Occipital lobe (tissue), 2 donors: ENCODE results near the gene CDK6. TPM values are rescaled to one million over a fixed set of nuclear protein-coding genes. Genes with fewer than 3 reads are reported as not detected.

Source experiments
- DNase-seq: peaks from one replicate; lab custom pipeline; 2025; lab: John Stamatoyannopoulos, UW
- total RNA-seq: library from RNA; depleted of rRNA; stranded (reverse); fragments of >200 nt; gene quantifications from one replicate; pipeline ENCODE4 v1.2.3, GENCODE V29; 2014

Gene CDK6
- total RNA-seq, 1 donor from 2014 or later, result 11.1 TPM

DNA sequence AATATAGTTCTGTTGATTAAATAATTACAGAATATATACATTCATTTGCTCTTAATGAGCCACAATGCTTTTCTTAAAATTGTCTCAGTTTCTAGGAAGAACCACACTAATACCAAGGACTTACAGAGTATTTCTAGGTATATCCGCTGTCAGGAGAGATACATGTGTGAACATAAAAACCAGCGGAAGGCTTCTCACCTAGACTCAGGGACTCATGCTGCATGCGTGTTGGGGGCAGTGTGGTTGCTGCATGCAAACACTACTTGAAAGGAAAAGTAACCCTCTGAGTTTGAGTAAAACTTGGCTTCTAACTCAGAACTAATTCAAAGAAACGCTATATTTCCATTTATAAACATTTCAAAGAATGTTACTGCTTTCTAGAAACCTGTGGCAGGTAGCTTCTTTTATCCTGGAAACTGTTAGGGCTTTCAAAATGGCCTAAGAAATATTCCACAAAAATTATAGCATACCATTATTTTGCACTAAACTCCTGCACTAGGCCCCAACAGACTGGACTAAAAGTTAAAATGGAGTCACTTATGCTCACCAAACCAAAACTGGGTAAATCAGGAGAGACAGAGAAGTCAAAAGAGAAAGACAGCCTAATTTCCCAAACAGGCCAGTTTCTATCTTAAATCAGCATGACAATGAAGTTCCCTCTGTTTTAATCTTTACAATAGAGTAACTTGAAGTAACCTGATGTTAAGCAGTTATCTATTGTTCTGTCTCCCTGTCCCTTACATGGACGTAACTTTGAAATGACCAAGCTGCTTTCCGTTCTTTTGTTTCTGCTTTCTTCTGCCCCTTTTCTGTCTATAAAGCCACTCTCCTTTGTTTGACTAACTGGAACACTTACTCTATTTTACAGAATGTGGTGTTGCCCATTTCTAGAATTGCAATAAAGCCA is 151.0 kb downstream of the CDK6 start:
- DNase-seq, result no peak

DNA sequence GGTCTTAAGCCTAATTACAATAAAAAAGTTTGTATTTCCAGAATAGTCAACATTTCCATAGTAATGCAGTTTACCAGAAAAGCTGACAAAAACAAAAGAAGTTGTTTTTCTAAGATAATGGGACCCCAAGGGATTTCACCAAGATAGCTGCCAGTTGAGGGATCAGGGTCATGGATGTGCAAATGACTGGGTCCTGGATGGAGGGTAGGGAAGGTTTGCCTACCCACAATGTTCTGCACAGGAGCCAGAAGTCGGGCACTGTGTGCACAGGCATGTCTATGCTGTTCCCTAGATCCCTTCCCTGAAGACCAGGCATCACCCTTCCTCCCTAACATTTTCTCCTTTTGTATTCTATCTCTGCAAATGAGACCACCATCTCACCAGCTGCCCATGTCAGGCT is 152.1 kb downstream of the CDK6 start:
- DNase-seq, result no peak

DNA sequence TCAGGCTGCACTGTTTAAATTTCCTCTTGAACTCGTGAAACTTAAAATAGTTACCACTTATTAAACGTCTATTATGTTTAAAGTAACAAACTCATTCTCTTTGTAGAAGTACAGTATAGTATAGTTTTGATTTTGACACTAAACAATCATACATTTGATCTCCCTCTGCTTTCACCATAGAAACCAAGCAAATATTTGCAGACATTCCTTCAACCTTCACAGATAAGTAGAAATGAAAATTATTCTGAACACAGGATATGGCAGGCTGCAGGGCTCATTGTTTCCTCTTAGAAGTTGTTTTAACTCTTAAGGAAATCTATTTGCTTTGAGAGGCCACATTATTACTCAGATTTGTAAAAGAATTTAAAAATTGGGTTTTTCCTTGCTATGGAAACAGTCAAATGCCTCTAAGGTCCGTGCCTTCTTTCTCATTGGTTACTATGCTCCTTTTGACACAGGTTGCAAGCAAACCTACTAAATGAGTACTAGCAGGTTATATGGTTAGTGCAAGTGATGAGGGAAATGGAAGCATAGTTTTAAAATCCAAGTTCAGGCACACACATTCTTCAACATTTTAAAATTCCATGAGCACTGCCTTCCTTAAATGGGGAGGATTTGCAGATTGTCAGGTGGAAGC is 153.4 kb downstream of the CDK6 start:
- no peak for DNase-seq

DNA sequence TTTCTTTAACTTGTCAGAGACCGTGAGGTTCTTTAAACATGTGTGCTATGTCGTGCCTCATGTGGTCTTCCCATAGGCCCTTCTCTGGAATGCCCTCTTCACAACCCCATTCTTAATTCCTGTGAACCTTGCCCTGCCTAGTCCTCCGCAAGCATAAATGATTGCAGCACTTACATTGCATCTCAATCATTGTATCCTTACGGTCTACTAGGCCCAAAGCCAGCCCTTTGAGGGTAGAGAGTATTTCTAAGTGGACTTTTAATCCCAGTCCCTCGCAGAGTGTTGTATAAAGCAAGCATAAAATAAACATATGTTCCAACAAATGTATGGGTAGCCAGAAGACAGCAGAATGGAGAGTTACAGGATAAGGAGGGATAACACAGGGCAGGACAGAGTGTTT is 154.0 kb downstream of the CDK6 start:
- DNase-seq, result no peak

DNA sequence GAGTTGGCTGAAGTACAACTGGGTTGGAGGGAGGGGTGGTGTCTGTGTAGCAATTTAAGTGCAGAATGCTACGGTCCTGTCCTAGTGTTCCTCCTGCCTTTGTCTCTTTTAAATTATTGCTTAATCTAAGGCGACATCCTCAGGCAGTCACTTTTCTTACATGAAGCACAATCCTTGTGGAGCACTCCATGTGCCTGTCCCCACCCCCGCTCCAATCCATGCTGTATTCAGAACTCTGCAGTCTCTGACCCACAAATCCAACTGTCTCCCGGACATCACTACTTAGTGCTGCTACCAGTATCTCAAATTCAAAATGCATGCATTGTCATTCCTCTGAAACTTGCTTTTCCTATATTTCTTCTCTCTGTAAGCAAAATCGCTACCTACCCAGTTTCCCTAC is 154.7 kb downstream of the CDK6 start:
- DNase-seq, result no peak

DNA sequence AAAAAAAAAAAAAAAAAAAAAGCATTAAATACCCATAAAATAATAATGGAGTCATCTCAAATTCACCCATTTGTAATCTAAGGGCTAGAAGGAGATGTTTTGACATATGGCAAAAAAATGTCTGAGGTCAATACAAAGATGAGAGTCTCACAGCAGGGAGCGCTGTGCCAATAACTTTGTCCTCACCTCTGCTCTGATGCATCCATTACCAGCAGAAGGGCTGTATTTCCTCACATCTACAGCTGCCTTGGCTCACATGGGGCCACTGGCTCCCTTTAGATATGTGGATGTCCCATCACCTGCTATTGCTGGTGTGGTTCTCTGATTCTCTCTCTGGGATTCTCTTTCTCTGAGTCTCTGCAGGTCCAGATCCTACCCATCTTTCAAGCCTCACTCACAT is 155.9 kb downstream of the CDK6 start:
- DNase-seq, result no peak

DNA sequence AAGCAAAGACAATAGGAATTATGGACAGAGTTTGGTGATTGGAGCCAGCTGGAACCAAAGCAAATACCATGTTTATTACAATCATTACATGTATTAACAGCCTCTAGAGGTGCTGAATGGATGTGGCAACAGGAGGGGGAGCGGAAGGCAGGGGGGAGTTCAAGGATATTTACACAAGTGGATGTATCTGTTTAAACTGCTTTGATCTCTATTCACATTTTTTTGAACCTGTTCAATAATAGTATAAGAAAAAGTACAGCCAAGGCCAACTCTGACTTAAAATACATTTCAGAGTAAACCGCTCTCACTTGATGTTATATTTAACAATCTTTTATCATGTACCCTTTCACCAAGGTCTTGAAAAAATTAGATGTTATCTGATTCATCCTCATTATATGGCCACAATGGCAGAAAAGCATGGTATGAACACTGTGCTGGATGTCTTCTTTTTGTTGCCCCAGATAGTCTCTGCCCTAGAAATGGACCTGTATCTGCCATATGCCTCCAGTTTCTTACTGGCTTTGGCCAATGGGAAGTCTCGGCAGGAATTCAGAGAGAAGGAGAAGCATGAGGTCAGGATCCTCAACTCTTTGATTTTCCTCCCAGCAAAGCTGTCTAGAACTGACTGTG is 158.0 kb downstream of the CDK6 start:
- DNase-seq, result no peak

DNA sequence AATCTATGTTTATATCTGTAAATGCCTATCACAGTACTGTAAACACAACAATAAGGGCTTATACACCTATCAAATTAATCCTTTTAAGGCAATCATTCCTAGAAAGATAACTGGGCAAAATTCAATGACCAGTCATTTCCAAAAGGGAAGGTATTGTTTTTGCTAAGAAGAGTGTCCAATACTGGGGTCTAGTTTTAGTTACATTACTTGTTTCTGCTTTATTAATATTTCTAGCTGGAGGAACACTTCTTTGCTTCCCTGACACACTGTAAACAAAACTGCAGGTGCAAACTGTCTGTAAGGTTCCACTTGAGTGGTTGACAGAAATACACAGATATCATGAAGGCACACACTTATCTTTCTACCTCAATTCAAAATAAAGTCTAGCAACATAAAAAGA is 162.0 kb downstream of the CDK6 start:
- no peak for DNase-seq

DNA sequence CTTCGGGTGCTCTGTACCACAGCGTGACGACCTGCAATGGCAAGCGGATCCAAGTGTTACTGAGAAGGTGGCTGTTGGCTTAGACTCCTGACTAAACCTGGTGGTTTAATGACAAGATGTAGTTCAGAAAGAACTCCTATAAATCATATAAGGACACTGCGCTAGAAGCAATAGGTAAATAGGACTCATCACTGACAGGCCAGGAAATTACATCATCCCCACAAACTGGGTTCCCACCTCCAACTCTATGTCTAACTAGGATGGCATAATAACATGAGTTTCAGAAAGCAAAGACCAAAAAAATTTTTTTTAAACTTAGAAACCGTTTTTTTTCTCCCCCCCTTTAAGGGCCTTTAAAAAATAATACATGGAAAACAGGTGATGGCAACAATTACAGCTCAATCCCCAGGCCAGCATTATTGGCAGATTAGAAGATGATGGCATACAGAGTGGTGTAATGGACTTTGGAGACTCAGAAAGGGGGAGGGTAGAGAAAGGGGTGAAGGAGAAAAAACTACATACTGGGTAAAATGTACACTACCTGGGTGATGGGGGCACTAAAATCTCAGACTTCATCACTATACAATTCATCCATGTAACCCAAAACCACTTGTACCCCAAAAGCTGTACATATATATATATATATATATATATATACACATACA is 164.7 kb downstream of the CDK6 start:
- DNase-seq, result no peak

DNA sequence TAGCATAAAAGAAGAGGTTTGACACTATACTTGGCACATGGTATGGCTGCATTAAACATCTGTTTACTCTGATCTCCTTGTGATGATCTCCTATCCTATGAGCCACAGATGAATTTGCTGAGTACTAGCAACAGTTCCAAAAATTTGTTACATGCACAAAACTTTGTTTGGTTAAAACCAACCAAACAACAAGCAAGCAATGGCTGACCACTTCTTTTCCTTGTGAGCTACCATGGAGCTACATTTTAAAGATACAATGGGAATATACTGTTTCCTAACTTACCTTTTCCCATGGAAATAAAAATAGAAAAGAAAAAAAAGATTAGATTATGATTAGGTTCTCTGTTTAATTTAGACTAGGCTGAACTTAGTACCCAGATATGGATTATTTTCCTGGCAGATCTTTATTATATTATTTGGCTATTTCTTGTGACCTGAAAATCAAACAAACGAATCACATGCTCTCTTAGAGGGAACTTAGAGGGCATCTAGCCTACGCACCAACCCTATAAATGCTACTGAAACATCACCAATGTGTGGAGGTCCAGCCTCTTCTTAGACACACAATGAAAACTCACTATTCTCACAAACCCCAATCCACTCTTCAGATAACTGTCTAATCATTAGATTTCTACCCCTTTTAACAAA is 166.0 kb downstream of the CDK6 start:
- no peak for DNase-seq

DNA sequence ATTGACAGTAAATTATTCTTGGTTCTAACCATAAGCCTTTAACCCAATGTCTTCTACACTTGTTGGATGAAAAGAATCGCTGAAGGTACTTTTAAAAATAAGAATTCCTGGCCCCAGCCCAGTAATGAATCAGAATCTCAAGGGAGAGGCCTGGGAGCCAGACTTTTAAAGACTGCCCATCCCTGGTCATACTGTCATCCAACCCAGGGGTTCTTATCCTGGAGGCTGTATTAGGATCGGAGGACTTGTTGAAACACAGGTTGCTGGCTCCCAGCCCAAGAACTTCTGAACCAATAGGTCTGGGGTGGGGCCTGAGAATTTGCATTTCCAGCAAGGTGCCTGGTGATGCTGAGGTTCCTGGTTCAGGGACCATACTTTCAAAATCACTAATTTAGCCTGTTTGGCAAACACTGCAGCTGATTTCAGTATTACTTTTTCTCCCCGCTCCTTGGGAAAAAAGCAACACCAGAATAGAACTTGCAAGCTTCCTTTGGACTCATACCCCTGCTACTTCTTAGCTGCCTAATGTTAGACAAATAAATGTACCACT is 166.7 kb downstream of the CDK6 start:
- no peak for DNase-seq

DNA sequence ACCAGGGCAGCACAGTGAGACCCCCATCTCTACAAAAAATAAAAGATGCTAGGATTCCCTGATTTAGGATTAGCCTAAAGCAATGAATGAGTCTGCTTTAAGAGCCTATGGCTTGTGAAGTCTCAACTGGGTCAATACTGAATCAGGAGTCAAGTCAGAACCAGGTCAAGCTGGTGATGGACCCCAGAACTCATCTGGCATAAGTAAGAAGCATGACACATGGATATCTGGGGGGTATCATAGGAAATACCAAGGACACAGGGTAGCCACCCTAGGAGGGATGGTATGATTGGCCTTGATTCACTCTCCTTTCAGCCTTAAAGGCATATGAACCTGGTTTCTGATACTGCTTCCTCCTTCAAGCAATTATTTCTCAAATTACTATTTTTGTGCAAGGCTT is 167.8 kb downstream of the CDK6 start:
- no peak for DNase-seq

DNA sequence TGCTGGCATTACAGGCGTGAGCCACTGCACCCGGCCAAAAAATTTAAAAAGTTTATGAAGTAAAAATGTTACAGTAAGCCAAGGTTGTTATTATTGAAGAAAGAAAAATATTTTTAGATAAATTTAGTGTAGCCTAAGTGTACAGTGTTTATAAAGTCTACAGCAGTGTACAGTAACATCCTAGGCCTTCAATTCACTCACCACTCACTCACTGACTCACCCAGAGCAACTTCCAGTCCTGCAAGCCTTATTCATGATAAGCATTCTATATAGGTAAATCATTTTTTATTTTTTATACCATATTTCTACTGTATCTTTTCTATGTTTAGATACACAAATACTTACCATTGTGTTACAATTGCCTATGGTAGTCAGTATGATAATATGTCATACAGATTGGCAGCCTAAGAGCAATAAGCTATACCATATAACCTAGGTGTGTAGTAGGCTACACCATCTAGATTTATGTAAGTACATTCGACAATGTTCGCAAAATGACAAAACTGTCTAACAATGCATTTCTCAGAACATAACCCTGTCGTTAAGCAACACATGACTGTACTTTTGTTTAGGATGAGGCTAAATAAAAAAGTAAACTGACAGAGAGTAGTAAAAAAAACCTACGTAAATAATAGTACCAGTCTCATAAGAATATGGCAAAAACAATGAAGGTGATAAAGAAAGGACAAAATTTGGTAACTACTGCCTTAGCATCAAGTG is 168.4 kb downstream of the CDK6 start:
- DNase-seq, result no peak

DNA sequence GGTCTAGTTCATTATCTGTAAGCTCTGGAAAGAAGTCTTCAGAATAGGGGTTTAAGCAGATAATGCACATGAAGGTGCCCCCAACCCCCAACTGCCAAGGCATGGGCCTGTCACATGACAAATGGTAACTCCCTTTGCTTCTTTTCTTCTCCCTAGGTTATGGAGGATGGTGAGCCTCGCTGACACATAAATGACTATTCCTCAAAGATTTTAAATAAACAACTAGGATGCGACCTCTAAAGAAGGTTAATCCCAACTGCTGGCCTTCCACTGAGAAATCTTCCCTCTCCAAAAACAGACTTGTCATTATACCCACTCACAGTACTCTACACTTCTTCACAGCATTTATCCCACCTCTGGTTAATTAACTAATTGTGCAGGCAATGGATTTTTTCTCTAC is 170.4 kb downstream of the CDK6 start:
- DNase-seq, result no peak

DNA sequence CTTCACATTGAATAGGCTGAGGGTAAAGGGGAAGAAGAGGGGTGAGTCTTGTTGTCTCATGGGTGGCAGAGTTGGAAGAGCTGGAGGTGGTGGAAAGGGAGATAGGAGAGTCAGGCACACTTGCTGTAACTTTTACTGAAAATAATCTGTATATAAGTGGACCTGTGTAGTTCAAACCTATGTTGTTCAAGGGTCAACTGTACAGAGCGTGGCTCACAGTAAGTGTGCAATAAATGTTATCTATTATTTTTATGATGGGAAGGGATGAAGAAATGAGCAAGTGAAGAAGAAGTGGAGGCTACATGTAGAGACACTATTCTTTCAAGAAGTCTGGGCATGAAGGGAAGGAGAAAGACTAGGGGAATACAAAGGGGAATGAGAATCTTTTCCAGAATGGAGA is 174.7 kb downstream of the CDK6 start:
- DNase-seq, result no peak

DNA sequence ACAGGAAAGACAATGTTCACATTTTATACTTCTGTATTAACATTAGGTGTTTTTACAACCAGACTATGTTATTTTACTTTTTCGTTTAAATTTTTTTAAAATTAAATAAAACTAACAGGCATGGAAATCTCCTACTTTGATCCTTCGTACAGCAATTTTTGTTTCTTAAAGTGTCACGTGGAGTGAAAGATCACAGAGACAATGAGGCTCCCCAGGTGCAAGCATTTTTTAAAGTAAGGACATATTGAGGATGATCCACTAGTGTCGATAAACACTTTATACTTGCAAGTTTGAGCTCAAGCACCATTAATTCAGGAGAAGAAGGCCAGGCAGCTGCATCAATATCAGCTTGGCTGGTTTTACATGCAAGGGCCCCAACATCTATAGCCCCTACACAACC is 177.7 kb downstream of the CDK6 start:
- DNase-seq, result no peak

DNA sequence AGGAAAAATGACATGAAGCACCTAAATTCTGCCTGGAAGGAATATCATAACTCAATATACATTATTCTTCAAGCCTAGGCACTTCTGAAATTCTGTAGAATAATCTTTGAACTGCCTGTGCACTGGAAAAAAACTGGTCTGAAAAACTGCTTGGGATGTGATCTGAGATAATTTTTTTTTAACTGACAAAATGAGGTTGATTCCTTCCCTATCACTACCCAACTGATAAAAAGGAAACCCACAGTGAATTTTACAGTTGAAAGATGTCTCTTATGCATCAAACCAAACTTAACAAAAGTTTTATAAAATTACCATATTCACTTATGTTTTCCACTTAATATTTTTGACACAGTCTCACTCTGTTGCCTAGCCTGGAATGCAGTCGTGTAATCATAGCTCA is 179.0 kb downstream of the CDK6 start:
- no peak for DNase-seq

DNA sequence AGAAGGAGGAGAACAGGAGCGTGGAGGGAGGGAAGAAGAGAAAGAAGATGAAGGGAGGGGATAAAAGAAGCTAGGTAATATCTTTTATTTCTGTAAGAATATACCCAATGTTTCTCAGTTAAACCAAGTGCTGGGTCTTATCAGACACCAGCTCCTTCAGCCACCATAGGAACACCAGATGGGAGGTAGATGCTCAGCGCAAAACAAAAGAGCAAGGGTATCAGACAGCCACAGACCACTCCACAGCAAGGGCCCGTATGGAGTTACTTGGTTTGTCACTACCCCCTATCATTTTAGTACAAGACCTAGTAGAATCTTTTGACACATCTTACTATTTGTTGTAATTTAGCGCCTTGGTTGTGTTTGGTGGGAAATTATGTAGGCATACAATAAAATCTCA is 180.3 kb downstream of the CDK6 start:
- no peak for DNase-seq

DNA sequence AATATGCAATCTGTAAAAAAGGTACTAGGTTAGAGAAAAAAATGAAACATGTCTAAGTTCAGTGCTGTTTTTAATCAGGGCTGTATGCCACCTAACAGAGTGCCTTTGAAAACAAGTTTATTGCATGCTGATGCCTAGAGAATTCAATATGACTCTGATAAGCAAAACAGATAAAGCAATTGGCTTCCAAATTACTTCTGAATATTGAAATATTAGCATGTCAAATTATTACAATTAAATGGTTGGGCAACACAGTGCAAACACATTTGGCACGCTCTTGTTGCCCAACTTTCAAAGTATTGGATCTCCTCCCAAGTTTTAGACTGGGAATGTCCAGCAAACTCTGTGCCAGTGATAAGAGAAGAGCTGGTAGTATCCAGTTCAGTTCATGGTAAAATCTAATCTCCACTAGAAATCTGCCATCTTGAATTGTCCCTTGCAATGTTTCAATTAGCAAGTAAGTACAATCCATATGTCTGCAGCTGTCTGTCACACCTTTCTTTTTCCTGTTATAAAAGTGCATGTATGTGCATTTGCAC is 181.0 kb downstream of the CDK6 start:
- no peak for DNase-seq

DNA sequence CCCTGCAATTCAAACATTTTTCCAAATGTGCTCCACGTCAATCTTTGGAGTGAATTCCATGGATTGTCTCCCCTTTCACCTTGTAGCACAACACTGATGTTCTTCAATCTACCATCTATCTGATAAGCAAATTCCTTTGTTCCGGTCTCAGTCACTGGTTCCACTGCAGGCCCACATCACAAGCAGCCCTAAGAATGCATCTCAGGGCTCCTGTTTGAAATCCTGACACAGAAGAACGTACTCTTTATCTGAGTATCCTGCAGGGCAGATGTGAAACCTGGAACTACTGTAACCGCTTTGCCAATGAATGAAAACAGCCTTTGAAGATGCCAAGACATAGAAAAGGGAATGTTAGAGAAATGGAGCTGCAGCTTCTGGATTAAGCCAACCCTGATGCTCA is 183.2 kb downstream of the CDK6 start:
- no peak for DNase-seq
